Ramos (cell line): Measurements from ENCODE around the gene ELL.

Experiments
- in situ Hi-C: fragments of 300-500 bp; cut with MboI; formaldehyde crosslinking; loops from one replicate; pipeline ENCODE4 v1.14.3; 2022; ENCODE audit warnings: low sequenced_read_pairs; ENCODE audit not compliant: unreplicated experiment

The ELL gene

DNA sequence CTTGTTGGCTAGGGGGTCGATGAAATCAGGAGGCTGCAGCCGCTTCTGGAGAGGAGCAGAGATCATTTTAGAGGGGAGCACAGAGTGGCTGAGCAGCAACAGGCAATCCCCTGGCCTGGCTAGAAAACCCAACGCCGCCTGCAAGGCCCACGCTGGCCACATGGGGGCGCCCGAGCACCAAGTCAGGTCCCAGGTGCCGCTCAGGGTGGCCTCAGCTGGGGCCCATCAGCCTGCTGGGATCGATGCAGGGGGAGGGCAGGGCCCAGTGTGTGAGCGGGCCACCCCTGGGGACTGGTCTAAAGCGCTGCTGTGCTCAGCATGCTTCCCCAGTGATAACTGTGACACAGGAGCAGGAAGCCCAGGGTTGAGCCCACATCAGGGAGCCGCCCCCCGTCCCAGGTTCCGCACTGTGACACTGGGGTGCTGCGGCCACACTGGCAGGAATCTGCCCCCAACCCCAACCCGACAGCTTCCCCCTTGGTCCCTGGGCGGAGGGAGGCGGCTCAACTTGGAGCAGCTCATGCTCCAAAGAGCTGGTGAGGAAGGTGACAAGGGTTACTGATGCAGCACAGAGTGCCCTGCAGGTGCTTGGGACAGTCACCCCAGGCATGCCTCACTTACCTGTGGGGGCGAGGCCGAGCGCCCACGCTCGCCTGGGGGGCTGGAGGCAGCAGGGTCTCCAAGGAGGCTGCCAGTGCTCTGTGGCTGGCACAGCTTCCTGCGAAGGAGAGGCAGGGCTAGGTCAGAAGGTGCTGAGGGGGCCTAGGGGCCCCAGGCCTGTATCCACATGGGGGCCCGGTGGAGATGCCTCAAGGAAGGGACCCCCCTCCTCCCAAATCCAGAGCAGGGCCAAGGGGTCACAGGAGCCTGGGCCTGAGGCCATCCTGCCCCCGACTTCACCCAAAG, 70.7 kb downstream of the ELL start:
- in situ Hi-C loops, result loop anchor here (5.0 to 10.0 kb wide), 2 partner anchors 231 to 404 kb away; partner anchors contain the start of gene CRTC1

DNA sequence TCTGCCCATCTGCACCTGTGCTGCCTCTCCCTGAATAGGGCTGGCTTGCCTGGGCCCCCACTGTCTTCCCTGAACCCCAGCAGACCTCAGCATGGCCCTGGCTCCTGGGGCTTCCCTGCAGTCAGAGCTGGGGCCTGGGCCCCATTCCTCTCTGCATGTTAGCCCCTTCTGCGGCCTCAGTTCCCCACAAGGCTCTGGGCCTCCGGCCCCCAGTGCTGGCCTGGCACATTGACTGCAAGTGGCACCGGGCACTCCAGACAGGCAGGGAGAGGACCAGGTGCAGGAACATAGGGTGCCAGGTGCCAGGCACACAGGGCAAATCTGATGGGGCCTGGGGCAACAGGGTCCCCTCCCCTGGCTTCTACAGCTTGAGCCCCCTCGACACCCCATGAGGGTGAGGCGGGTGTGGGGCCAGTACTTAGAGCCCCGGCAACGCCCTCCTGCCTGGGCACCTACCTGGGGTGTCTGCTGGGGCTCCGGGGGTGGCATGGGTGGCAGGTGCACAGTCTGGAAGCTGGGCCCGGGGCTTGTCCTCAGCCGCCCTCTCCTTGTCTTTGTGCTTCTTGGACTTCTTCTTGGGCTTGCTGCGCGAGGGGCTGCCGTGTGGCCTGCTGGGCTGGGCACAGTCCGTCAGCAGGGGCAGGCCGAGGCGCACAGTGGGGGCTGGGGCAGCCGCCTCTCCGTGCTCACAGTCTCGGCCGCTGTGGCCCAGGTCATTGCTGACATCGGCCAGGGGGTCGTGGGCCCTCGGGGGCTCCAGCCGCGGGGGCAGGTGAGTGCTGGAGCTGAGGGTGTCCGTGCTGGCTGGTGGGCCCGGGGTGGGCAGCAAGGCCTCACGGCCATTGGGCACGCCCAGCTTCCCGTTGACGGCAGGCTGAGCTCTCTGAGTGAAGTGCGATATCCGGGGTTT, 71.6 kb downstream of the ELL start:
- in situ Hi-C loops, result loop anchor here (5.0 to 10.0 kb wide), 2 partner anchors 232 to 405 kb away; partner anchors contain the start of gene CRTC1

DNA sequence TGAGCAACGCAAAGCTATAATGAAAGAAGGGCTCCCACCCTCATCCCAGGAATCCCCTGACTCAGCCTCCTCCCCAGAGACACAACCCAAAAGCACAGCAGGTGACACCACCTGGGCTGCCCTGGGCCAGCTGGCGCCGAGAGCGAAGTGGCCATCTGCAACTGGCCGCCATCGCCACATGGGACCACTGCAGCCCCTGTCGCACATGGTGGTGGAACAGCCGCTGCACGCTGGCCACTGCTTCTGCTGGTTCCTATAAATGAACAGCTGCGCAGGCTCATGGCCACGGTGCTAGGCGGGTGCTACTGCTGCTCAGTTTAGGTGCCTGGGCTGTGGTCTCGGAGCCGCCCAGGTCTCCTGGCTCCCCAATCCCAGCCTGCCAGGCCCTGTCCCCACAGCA, 72.3 kb downstream of the ELL start:
- in situ Hi-C loops, result no loop called here

DNA sequence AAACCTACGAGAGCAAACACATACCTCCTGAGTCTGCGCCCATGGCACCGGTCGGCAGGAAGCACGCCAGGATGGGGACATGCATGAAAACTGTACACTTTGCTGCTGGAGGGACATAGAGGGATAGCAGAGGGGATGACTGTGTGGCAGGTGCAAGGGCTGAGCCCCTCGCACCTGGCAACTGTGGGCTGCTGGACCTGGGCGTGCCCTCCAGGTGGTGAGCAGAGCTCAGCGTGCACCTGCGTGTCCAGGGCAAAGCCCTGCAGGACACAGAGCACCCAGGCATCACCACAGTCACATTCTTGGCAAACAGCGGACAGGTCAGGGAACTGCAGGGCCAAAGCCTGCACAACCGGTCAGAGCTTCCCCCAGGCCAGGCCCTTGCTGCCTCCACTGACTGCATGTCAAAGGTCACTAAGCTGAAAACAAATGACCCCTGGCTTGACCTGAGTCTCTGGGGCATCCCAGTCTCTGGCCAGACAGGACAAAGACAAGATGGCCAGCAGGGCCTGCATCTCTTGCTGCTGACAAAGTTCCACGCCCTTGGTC, 75.0 kb downstream of the ELL start:
- in situ Hi-C loops, result no loop called here

DNA sequence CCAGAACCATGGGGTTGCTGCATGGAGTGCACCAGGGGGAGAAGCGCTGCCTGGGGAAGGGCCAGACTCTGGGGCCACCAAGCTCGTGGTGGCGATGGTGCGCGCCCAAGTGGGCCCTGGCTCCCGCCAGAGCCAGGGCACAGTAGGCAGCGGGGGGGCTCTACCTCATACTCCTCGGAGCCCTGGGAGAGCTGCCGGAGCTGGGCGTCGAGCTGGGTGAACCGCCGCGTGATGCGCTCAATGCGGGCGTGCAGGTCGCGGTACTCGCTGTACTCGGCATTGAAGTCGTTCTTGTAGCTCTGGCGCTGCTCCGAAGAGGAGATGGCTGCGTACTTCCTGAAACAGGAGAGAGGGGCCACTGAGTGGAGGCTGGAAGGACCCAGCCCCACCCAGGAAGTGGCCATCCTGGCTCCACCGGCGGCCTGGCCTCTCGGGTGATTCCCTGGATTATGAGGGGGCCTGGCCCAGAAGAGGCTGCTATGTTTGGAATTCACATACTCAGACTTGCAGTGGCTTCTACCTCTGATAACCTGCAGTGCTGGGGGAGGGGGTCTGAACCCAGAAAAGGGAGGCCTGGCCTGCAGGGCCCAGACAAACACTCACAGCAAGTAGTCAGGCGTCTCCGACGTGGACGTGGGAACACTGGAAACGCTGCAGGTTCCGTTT, 75.6 kb downstream of the ELL start:
- in situ Hi-C loops, result no loop called here

DNA sequence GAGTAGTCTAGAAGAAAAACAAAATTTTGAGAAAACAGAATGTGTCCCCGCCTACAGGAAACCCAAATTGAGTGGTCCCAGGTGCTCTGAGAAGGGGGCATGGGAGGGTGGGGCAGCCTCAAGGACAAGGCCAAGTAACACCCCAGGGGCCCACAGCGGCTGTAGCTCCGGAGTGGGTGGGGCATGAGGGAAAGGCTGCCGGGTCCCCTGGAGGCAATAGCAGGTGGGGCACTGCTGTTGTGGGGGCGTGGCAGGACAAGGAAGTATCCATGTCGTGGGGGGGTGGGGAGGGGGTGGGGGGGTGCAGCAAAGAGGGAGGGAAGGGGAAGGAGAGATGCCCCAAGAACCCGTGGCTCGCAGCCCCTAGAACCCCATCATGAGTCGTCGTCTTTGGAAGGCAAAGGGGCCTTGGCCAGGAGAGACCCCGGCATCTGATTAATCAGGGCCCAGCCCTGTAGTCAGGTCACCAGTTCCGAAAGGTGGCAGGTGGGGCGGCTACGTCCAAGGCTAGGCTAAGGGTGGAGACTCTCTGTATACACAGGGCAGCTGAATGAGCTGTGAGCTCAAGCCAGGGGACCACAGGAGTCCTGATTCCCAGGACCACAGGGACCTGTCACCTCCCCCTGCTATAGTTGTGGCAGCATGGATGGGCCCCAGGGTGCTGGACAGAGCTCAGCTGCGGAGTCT, 76.5 kb downstream of the ELL start:
- in situ Hi-C loops, result no loop called here

DNA sequence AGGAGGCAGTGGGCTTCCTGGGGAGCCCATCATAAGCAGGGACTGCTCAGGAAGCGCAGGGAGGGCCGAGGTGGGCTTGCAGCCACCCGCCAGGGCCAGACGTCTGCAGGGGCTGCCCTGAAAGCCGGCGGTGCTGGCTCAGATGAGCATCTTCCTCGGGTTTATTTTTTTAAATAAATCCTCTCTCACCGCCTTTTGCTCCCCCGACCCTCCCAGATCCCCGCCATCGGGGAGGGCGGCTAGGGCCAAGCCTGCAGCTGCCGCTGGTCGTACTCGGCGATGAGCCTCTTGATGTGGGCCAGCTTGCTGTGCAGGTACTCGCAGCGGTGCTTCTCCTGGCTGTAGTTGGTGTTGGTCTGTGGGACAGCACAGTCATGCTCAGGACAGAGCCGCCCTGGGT, 77.4 kb downstream of the ELL start:
- in situ Hi-C loops, result no loop called here

DNA sequence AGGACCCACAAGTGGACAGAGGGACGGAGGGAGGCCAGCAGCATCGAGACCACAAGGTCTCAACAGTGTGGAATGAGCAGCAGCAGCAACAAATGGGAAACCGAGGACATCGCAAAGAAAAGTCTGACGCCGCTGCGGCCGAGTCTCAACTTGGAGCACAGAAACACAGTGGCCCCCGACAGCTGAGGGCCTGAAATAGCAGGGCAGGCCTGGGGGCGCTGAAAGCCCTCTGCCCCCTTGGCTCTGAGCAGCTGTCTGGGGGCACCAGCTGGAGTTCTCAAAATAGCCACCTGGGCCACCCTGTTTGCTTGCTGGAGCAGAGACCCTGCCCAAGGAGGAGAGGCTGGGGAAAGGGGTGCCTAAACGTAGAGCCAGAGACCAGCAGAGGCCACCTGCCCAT, 78.0 kb downstream of the ELL start:
- in situ Hi-C loops, result no loop called here

DNA sequence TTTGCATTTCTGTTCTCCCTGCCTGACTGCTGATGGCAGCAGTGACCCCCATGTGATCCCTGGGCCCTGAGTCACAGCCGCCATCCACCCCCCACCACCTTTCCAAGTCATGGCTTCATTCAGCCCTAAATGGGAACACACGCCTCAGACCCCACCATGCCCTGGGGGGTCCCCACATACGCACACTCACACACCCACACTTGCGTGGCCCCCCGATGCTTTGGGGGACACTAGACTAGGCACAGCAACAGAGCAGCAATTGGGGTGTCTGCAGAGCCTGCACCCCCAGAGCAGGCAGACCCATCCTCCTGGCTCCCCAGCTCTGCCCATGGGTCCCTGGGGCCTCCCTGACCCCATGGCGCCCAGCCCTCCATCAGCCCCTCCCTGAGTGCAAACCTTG, 78.5 kb downstream of the ELL start:
- in situ Hi-C loops, result no loop called here

DNA sequence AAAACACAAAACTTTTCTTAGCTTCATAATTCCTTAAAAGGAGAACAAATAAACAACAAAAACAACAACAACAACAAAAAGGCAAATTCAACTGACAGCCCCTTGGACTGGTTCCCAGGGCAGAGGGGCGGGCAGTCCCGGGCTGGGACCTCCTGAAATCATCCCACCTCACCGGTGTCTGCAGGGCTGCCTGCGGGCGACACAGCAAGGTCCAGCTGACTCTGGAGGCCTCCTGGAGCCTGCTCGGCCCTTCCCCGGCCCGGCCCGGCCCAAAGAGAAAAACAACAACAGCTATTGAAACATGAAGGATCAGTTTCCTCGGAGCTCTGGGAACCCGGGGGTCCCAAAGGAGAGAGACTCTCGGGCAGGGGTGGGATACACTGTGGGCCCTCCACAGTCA, 78.9 kb downstream of the ELL start:
- in situ Hi-C loops, result no loop called here

DNA sequence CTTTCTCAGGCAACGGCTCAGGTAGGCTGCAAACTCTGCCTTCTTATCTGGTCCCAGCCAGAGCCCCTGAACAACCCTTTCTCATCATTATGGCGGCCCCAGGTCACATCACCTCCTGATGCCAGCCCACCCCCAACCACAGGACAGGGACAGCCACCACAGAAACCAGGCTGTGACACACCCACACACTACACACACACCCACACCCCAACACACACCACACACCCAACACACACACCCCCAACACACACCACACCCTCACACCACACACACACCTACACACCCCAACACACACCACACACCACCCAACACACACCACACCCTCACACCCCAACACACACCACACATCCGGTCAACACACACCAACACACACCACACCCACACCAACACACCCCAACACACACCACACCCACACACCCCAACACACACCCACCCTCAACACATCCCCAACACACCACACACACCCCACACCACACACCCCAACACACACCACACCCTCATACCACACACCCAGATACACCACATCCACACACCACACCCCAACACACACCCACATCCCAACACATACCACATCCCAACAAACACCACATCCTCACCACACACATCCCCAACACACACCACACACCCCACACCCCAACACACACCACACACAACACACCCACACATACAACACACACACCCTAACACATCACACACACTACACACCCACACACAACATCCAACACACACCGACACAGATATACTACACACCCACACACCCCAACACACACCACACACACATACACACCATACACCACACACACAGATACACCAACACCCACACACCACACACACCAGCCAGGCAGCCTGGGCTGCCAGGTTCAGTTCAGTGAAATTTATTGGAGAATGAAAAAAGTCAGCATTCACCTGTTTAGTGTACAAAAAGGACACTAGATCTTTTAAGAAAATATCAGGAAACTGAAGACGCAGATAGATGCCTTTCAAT, 79.8 kb downstream of the ELL start:
- in situ Hi-C loops, result no loop called here

DNA sequence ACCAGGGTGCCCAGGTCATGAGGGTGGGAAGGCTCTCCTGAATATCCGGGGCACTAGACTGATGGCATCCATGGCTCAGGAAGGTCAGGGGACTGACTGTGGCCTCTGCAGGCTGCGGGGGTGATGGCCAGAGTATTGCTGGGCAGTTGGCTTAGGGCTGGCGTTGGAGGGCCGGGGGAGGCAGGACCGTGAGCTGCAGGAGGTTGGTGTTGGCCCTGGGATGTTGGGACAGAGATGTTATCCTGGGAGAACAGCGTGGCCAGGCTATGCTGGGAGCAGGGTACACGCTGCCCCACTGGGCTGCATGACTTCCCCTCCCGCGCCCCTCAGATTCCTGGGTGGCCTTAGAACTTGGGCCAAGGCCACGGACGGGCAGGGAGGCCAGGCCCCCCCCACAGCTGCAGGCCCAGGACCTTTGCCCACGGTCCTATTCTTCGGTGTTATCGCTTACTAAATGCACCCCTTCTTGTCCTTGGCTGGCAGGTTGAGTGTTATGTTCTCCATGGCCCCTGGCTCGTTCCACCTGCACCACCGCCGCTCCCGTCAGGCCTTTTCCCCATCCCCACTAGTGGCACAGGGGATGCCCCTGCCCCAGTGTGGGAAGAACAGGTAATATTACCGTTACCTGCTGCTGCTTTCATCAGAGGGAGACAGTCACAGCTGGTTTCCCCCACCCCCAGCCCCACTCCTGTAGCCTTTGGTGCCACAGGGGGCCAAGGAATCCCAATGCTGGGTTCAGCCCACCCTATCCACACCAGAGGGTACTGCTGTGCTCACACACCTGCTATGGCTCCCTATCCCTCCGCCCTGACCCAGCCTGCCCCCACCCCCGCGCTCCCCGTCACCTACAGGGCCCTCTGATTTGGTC, 80.7 kb downstream of the ELL start:
- in situ Hi-C loops, result no loop called here

DNA sequence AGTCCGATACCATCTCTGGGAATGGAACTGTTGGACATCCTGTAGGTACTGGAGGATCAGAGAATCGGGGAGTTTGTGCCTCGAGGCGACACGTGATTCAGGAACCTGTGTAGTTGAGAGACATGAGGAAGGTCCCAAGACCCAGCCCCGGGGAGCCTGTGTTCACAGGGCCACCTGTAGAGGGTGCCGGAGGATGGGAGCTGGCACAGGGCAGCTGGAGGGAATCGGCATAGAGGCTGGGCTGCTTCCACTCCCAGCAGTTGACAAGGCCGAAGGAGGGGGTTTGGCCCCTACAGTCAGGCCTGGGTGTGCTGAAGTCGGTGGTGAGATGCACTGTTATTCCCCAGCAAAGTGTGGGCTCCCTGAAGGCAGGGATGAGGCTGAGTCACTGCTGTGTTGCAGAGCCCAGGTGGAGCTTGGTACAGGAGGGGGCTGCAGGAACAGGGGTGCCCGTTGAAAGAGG, 81.4 kb downstream of the ELL start:
- in situ Hi-C loops, result no loop called here

DNA sequence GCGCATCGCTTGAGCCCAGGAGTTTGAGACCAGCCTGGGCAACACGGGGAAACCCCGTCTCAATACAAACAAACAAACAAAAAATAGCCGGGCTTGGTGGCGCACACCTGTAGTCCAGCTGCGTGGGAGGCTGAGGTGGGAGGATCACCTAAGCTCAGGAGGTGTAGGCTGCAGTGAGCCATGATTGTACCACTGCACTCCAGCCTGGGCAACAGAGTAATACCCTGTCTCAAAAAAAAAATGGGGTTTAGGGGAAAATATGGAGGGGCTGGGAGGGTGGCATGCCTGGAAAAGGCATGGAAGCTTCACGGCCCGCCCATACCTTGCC, 82.0 kb downstream of the ELL start:
- in situ Hi-C loops, result no loop called here

DNA sequence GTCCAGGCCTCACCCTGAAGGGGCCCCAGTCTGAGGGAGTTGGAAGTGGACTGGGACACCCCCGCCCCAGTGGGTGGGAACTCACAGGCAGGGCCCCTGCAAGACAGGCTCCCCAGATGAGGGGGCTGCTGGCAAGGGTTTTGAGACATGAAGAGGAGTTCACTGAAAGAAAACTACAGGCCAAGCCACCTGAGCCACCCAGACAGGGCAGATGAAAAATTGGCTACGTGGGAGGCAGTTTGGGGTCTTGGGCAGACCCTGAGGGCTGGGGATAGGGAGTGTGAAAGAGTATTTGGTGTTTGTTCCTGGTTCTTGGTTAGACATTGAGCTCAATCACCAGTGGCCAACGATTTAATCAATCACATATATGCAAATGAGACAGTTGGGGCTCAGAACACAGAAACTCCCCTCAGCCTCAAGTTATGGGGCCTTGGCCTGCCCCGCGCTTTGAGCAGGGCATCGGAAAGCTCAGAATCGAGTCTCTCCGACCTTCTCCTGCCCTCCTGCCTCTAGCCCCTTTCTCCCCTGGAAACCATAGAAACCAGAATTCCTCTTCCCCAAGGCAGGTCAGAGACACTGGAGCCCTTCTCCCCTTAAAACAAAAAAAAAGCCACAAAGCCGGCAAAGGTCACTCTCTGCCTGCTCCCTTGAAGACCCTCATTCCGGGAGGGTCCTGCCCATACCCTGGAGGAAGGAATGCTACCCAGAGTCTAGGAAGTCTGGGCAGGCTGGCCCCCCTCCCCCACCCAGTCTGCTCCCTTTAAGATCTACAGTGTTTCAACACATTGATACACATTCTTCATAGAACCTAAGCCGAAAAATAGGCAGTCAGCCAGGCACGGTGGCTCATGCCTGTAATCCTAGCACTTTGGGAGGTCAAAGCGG, 82.6 kb downstream of the ELL start:
- in situ Hi-C loops, result no loop called here

DNA sequence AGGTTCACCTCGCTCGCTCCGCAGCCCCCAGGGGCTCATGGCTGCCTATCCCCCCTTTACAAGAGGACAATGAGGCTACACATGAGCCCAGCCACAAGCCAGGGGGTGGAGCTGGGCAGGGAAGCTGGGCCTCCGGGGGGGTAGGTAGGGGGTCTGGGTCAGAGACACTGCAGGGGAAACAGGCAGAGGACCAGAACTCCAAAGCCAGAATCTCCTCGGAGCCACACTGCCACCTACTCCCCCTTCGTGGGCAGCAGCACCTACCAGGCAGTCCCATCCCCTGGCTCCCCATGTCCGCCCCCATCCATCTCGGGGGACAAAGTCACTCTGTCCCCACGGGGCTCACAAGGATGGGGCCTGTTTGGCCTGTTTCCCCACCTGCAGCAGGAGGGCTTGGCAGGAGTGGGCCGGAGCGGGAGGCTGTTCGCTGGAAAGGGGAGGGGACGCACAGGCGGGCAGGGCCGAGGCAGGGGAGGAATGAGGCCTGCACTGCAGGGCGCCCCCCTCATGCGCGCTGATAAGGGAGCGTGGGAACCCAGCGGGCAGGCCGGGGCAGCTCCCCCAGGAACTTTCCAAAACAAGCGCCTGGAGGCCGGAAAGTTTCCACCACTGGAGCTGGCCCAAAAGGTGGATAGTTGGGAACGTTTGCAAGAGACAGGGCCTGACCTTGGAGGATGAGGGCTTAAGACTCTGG, 83.4 kb downstream of the ELL start:
- in situ Hi-C loops, result no loop called here
